HS-27A (cell line): ENCODE measurements around the gene PROK1.

Experiments used
- DNase-seq: peaks from one replicate; pipeline ENCODE4 v3.0.0-alpha.2; 2012; ENCODE audit warnings: low read depth, missing footprints

PROK1 gene

DNA sequence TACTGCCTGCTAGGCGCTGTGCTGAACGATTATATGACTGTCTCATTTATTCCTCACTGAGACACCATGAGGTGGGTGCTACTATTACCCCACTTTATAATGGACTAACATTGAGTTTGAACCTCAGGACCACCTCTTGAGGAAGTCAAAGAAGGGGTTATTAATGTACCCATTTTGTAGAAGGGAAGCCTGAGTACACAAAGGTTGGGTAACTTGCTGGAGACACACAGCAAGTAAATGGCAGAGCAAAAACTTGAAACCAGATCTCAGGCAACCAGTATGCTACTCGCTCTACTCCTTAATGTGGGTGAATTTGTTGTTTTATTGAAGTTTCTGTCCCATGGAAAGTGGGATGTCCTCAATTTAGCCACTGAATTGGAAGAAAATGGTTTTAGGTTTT is 37.9 kb downstream of the PROK1 start:
- DNase-seq, result no peak

DNA sequence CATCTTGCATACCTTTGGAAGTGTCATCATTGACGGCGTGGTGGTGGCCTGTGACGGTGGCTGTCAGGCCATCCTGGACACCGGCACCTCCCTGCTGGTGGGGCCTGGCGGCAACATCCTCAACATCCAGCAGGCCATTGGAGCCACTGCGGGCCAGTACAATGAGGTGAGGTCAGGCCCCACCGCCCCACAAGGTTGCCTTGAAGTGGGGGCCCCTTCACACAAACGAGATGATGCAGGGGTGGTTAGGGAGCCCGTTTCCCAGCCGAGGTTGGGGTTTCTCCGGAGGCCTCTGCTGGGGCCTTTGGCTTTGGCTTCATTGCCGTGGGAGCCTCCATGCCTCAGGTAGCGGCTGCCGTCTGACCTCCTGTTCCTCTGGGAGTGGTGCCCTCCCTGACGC is 38.5 kb downstream of the PROK1 start:
- no peak for DNase-seq

DNA sequence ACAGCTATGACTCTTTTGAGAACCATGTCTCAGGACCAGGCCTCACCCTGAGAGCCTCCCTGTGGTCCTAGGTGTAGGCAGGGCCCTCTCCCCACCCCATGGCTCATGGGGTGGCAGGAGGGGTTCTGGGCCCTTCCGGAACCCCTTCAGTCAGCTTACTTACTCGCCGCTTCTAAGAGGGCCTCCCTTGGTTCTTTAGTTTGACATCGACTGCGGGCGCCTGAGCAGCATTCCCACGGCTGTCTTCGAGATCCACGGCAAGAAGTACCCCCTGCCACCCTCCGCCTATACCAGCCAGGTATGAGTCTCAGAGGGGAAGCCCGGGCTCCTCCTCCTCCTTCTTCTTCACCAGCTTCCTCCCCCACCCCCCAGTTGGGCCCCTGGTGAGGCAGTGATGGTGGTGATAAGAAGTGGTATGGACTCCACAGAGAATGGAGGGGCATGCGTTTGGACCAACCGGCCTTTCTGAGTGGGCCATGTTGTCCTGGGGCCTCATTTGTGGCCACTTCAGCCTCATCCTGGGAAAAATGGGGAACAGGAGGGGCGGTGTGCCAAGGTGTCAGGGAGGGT is 39.1 kb downstream of the PROK1 start:
- DNase-seq, result no peak

DNA sequence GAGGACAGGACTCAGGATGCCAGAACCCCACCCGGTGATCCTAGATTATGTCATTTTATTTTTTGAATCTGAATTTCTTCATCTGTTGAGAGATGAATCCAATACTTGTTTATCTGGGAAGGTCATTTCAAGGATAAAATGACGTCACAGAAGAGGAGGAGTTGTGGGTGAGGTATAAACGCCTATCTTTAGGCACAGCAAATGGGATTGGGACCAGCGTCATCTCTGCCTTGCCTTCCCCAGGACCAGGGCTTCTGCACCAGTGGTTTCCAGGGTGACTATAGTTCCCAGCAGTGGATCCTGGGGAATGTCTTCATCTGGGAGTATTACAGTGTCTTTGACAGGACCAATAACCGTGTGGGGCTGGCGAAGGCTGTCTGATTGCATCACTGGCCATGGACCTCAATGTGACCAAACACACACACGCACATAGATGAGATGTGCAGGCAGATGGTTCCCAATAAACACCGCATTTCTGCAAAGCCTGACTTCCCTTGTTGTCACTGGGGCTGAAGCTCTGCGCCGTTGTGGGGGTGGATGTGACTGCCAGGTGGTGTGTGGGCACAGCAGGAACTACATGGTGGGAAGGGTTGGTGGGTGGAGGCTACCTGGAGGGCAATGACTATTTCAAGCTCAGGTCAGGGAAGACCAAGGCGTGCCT is 40.0 kb downstream of the PROK1 start:
- no peak for DNase-seq

DNA sequence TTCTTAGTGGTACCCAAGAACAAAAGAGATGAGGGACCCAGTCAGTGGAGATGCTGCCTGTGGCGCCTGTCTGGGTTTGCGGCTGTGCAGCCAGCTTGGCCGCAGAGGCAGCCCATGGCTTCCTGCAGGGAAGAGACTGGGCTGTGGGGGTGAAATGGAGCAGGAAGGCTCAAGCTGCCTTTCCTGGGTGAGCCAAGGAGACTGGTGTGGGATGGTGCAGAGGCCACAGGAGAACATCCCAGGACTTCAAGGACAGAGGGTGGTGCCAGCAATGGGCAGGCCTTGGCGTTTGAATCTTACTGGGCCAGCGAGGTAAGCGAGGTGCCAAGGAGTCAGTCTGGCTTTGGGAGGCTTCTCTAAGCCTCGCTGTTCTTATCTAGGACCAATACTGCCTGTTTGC is 41.6 kb downstream of the PROK1 start:
- DNase-seq, result no peak

DNA sequence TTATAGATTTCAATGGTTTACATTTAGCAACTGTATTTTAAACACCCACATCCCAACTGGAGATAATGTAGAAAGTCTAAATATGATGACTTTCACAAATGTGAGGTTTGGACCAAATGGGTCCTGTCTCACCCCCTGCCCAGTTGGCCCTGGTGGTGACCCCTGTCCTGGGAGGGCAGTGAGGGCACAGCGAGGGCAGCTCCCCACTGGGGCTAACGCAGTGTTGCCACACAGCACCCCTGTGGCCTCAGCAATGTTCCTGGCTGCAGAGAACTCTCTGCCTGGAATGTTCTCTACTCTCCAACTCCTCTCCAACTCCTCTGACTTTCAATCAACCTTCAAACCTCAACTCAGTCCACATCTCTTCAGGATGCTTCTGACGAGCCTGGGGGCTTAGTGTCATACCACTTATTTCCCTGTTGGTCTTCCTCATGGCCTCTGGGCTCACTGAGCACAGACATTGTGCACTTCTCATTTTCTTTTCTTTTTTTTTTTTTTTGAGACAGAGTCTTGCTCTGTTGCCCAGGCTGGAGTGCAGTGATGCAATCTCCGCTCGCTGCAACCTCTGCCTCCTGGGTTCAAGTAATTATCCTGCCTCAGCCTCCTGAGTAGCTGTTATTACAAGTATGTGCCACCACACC is 42.2 kb downstream of the PROK1 start:
- DNase-seq, result no peak

DNA sequence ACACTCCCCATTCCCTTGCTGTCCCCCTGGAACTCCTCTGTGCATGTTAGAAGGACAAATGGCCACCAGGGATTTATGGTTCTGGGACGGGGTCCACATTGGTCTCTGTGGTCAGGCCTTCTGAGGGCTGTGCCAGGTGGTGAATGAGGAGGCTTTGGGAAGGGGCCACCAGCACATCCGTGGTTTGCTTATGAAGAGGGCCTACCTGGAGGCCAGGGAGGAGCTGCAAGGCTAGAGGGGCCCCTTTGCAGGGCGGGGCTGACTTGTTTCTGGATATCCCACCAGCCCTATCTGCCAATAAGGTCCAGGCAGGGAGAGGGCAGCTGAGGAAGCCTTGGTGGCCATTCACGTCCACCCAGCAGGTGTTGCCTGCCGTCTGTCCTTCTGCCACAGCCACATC is 43.1 kb downstream of the PROK1 start:
- DNase-seq, result no peak

DNA sequence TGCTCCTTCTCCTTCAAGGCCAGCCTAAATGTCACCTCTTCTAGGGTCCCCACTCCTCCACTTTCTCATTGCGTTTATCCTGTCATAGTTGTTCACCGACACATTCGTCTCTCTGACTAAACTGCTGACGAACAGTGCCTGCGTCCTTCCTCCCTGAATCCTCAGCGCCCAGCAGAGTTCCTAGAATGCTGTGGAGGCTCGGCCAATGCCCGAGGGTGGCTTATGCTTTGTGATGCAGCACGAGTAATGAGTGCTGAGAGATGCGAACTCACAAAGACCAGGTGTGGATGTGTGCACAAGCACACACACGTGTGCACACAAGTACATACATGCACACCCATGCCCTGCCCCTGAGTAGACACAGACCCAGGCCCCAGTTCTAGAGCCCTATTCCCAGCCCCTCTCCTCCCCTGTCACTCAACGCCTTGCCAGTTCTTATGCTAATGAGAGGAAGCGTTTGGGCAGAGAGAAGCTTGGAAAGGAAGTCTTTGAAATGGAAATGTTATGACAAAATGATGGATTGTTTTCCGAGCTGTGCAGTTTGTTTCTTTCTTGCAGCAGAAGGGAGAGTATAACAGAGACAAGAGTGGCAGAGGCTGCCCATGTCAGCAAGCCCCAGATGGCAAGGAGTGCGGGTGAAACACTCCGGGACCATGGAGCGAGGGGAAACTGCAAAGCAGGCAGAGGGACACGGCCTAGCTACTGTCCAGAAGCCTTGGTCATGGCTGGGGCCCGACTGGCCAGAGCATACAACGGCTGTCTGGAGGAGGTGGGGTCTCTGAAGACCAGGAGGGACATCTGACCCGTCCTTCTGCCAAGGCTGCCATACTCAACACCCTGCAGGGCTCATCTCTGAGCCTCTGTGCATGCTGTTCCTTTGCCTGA is 43.8 kb downstream of the PROK1 start:
- no peak for DNase-seq

DNA sequence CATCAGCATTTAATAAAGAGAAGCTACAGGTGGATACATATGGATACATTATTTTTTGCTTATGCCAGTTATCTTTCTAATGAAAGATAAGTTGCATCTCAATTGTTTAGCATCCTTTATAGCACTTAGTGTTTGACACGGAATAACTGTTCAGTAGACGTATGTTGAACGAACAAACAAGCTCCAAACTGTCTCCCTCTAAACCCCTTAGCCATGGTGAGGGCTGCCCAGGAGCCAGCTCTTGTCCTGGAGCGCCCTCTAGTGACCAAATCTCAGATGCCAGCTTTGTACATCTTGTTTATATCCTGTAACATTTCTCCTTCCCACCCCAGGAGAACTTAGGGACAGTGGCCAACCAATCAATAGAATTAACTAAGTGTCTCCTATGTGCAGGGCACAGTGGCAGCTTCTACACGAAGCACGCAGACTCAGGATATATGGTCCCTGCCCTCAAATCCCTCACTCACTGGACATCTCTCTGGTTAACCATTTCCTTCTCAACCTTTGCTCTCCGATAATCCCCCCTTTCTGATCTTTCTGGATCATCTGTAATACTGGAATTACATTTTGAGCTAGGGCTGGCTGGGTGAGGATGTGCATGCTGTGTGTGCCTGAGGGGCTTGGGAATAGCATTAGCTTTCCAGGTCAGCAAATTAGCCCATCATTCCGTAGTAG is 45.1 kb downstream of the PROK1 start:
- DNase-seq, result peak; percentile 53

DNA sequence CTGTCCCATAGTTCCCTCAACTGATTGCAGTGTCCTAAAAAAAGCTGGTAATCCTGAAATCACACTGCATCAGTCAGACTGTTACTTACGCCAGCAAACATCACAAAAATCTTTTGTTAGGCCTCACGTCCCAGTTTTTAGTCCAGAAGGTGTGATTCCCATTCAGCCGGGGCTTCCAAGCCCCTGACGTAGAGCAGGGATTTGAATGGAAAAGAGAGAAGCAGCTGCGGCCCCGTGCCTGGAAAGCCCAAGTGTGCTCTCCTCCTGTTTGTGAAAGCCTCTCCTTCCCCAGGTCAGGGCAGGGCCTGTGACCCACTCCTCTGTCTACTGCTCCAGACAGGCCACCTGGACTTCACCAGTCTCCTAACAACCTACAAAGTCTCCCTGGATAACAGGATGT is 47.3 kb downstream of the PROK1 start:
- DNase-seq, result no peak

DNA sequence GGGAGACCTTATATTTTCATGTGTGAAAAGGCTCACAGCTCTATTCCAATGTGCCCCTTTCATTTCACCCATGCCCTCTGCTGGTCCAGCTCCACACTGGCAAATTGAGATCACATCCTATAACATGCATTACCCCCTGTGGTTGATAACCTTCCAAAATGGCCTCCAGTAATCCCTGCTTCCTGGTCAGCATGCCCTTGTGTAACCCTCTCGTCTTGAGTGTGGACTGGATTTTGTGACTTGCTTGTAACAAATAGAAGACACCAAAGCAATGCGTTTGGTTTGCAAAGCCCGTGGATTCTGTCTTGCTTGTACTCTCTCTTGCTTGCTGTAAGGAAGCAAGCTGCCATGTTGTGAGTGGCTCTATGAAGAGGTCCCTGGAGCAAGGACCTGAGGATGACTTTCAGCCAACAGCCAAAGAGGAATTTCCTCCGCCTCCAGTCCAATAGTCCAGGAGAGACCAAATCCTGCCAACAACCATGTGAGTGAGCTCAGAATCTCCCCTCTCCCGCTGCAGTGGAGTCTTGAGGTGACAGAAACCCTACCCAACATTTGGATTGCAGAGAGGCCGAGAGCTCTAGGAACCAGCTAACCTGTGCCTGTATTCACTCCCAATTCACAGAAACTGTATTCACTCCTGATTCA is 50.7 kb downstream of the PROK1 start:
- DNase-seq, result no peak

DNA sequence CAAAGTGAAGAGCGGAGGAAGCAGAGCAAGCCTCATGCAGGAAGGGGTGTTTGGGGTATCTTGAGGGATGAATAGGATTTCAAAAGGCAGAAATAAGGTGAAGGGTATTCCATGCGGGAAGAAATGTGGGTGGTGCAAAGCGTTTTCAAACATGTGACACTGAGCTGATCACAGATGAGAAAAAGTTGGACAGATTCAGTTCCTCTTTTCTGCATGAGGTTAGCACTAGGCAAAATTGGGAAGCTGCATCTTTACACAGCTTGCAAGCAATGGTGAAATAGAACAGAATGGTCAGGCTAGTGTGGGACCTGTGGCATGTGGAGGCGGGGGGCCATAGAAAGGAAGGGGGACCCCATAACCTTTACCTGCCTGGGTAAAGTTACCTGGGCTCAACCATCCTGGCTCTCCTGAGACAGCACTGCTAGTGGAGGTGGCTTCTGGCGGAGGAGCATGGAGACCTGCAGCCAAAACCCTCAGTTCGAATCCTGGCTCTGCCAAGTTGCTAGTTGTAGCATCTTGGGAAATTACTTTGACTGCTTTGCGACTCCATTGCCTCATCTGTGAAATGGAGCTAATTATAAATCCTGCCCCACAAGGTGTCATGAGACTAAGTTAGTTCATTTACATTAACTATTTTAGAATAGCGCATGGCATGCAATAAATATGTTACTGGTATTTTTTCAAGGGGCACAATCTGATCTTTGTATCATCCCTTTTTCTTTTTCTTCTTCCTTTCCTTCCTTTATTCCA is 51.6 kb downstream of the PROK1 start:
- DNase-seq, result no peak

DNA sequence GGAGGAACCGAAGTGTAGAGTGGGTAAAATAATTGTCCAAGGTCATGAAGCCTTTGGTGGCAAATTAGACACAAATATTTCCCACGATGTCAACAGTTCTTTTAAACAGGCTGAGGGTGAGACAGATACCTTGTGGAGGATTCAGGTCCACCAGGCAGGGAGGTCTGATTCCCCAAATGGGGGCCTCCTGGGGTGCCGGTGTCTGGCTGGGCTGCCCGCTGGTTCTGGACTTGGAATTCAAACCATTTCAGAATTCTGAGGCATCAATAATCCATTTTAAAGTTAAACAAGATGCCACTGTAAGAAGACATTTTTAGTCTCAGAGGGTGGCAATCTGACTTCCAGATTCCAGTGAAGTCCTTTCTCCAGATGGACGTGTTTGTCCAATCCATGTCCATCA is 52.5 kb downstream of the PROK1 start:
- no peak for DNase-seq

DNA sequence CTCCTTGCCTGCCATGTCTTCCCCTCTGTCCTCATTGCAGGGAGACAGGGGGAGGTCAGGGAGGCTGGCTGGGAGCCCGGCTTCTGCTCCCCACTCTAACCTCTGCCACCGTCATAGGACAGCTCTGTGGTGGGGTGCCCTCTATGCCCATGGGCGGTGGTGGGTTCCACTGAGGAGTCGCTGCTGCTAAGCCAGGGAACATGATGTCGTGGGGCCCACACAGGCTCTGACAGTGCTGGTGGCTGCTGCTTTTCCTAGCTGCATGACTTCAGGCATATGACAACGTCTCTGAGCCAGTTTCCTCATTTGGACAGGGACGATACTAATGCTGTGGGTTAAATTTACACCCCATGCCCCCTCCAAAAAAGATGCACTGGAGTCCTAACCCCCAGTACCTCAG is 53.3 kb downstream of the PROK1 start:
- DNase-seq, result no peak

DNA sequence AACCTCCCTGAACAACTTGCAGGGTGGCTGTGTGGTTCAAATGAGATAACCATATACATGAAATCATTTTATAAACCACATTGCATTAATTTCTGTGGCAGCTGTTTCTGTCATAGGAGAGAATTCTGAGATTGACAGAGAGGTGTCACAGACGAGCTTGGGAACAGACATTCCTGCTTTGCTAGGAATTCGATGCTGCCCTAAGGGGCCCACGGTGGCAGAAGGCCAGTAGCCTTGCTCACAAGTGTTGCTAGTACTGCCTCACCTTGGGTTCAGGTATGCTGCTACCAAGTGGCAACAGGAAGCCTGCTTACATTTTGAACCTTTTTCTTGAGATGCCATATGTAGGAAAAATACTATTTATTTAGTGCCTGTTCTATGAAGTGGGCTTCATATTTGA is 54.6 kb downstream of the PROK1 start:
- no peak for DNase-seq

DNA sequence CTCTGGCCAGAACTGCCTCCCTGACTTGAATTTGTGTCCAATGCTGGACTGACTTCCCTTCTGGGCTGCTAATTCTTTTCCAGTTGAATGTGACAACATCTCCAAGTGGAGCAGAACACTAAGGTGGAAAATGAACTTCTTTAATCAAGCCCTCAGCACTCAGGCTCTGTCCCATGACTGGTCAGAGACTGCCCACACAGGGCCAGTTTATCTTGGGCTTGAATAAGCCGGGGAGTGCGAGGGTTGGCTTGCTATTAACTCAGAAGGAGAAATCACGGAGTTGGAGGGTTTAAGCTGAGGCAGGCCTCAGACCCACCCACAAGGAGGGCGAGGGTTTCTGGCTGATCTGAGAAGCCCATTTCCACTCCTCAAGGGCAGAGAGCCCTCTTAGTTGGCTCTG is 55.6 kb downstream of the PROK1 start:
- no peak for DNase-seq
